GM12875 (cell line): ENCODE data around the gene SRGAP1.
"Not testable (repeated sequence)": the region's sequence is repeated elsewhere in the genome, so short reads cannot be mapped to it uniquely, and the experiment has no call there.

Experiments used
- H3K4me3 ChIP-seq: one replicate; pipeline ENCODE4 v1.5.1; 2011; ENCODE audit warnings: low read depth, low read length, control low read depth
- TF ChIP-seq, protein P1 (sequence below): IDR thresholded peaks from 2 replicates; pipeline ENCODE4 v1.5.1; 2011; ENCODE audit warnings: low read depth, mild to moderate bottlenecking, control low read depth, inconsistent platforms, low read length, moderate library complexity, borderline replicate concordance; ENCODE audit not compliant: insufficient read depth

SRGAP1 gene

GRCh38 chr12:64157110-64157509, 312.6 kb downstream of the SRGAP1 start:
- TF ChIP-seq, protein P1, sequence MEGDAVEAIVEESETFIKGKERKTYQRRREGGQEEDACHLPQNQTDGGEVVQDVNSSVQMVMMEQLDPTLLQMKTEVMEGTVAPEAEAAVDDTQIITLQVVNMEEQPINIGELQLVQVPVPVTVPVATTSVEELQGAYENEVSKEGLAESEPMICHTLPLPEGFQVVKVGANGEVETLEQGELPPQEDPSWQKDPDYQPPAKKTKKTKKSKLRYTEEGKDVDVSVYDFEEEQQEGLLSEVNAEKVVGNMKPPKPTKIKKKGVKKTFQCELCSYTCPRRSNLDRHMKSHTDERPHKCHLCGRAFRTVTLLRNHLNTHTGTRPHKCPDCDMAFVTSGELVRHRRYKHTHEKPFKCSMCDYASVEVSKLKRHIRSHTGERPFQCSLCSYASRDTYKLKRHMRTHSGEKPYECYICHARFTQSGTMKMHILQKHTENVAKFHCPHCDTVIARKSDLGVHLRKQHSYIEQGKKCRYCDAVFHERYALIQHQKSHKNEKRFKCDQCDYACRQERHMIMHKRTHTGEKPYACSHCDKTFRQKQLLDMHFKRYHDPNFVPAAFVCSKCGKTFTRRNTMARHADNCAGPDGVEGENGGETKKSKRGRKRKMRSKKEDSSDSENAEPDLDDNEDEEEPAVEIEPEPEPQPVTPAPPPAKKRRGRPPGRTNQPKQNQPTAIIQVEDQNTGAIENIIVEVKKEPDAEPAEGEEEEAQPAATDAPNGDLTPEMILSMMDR: no peak
- no peak overlapping the region for H3K4me3 ChIP-seq

- no peak overlapping the region for H3K4me3 ChIP-seq
- TF ChIP-seq, protein P1: no peak
Measured at GRCh38 chr12:64160021-64160710, 315.7 kb downstream of the SRGAP1 start.

- TF ChIP-seq, protein P1: no peak
- no peak overlapping the region for H3K4me3 ChIP-seq
Measured at GRCh38 chr12:64160711-64161060, 316.2 kb downstream of the SRGAP1 start.

DNA sequence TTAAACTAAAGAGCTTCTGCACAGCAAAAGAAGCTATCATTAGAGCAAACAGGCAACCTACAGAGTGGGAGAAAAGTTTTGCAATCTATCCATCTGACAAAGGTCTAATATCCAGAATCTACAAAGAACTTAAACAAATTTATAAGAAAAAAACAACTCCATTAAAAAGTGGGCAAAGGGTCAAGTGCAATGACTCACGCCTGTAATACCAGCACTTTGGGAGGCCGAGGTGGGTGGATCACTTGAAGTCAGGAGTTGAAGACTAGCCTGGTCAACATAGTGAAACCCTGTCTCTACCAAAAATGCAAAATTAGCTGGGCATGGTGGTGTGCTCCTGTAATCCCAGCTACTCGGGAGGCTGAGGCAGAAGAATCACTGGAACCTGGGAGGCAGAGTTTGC, 322.1 kb downstream of the SRGAP1 start:
- H3K4me3 ChIP-seq: not testable (repeated sequence)

GRCh38 chr12:64167041-64167440, 322.5 kb downstream of the SRGAP1 start:
- H3K4me3 ChIP-seq: not testable (repeated sequence)

- no peak overlapping the region for H3K4me3 ChIP-seq
- TF ChIP-seq, protein P1: no peak
Measured at GRCh38 chr12:64170024-64170423, 325.5 kb downstream of the SRGAP1 start.

DNA sequence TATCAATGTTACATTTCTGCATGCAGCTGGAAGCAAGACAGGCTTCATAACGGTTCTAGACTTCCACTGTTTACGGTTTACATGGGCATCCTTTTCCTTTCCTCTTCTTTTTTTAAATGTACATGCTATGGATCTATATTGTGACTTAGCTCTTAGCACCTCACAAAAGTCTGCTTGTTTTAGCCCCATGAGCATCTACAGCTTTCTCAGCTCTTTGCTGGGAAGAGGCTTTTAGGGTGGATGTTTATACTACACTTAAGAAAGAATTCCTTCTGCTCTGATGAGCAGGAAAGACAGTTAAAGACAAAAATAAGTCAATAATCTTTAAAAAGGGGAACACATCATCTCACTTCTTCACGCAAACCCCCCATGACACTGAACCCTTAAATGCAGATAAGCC, 326.2 kb downstream of the SRGAP1 start:
- H3K4me3 ChIP-seq: no peak overlapping the region
- TF ChIP-seq, protein P1: no peak

- TF ChIP-seq, protein P1: no peak
- no peak overlapping the region for H3K4me3 ChIP-seq
Measured at GRCh38 chr12:64171715-64172114, 327.2 kb downstream of the SRGAP1 start.
